GM21825 (cell line): ENCODE data around the gene MMP7.
"Not testable (repeated sequence)": the region's sequence is repeated elsewhere in the genome, so short reads cannot be mapped to it uniquely, and the experiment has no call there.

Experiments
- ATAC-seq: cut with Tn5 transposase; IDR thresholded peaks from one replicate; pipeline ENCODE4 v1.9.1; 2021; ENCODE audit warnings: mild to moderate bottlenecking, moderate library complexity; ENCODE audit not compliant: unreplicated experiment

The MMP7 gene

GRCh38 chr11:102539567-102539966 lies 9.0 kb upstream of the MMP7 start:
- no peak for ATAC-seq

- no peak for ATAC-seq
Measured at GRCh38 chr11:102538932-102539331, 8.4 kb upstream of the MMP7 start.

GRCh38 chr11:102534261-102534872 lies 3.8 kb upstream of the MMP7 start:
- no peak for ATAC-seq

- ATAC-seq, result no peak
Measured at GRCh38 chr11:102528618-102529017, 1.9 kb downstream of the MMP7 start.

GRCh38 chr11:102527684-102528083 lies 2.9 kb downstream of the MMP7 start:
- ATAC-seq, result no peak

- no peak for ATAC-seq
Measured at GRCh38 chr11:102527041-102527440, 3.5 kb downstream of the MMP7 start.

- no peak for ATAC-seq
Measured at GRCh38 chr11:102523887-102524286, 6.7 kb downstream of the MMP7 start.

- ATAC-seq, result no peak
Measured at GRCh38 chr11:102523189-102523570, 7.4 kb downstream of the MMP7 start.

- ATAC-seq, result peak; percentile 52
Measured at GRCh38 chr11:102522312-102523188, 8.0 kb downstream of the MMP7 start.

- ATAC-seq, result no peak
Measured at GRCh38 chr11:102521121-102521520, 9.4 kb downstream of the MMP7 start.

GRCh38 chr11:102520514-102520913 lies 10.0 kb downstream of the MMP7 start:
- no peak for ATAC-seq

- ATAC-seq, result no peak
Measured at GRCh38 chr11:102518296-102519094, 12.1 kb downstream of the MMP7 start.

GRCh38 chr11:102517670-102518069 lies 12.9 kb downstream of the MMP7 start:
- ATAC-seq, result no peak

- ATAC-seq, result no peak
Measured at GRCh38 chr11:102516179-102516578, 14.4 kb downstream of the MMP7 start.

GRCh38 chr11:102513869-102514268 lies 16.7 kb downstream of the MMP7 start:
- ATAC-seq, result no peak

GRCh38 chr11:102510439-102511135 lies 20.0 kb downstream of the MMP7 start:
- ATAC-seq, result no peak

- ATAC-seq, result not testable (repeated sequence)
Measured at GRCh38 chr11:102502831-102503230, 27.7 kb downstream of the MMP7 start.

- ATAC-seq, result no peak
Measured at GRCh38 chr11:102500829-102501228, 29.7 kb downstream of the MMP7 start.

- no peak for ATAC-seq
Measured at GRCh38 chr11:102499931-102500330, 30.6 kb downstream of the MMP7 start.

GRCh38 chr11:102499151-102499550 lies 31.4 kb downstream of the MMP7 start:
- ATAC-seq, result no peak

GRCh38 chr11:102497061-102497460 lies 33.5 kb downstream of the MMP7 start:
- no peak for ATAC-seq
